ENCODE measurements around the gene WDR55.
"Not testable (repeated sequence)": the region's sequence is repeated elsewhere in the genome, so short reads cannot be mapped to it uniquely, and the experiment has no call there.

WDR55 gene

DNA sequence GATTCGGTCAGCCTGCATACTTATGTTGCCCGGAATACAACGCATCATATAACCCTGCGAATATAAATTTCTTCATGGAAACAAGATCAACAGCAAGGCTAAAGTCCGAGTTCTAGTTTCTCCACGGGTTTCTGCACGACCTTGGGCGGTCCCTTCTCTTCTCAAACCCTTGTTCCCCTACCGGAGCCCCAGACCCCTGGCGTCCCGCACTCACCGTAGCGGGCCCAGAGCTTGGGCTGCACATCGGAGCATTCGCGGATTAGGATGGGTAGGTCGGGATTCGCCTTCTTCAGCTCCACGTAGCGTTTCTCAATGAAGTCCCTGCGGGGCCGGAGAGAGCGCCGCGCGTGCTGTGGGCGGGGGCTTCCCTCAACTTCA is 17.7 kb upstream of the WDR55 start:
- DNase-seq, result no peak

DNA sequence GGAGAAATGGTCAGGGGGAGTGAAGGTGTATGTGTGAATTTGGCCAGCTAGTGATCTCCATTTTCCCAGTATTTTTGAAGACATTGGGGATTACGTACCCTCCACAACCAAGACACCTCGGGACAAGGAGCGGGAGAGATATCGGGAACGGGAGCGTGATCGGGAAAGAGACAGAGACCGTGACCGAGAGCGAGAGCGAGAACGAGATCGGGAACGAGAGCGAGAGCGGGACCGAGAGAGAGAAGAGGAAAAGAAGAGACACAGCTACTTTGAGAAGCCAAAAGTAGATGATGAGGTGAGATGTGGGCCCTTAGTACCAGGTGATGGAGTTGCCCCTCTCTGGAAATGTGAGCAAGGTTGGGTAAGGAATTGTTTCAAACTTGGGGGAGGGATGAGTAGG is 5.8 kb upstream of the WDR55 start:
- no peak for DNase-seq

DNA sequence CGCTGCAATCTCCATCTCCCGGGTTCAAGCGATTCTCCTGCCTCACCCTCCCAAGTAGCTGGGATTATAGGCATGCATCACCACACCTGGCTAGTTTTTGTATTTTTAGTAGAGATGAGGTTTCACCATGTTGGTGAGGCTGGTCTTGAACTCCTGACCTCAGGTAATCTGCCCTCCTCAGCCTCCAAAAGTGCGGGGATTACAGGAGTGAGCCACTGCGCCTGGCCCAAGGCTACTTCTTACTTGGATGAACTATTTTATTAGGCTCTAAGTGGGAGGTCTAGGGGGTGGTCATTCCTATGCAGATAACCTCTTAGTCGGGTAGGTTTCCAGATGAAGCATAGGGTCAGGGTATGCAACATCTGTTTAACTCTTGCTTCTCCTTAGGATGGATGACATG is 4.3 kb upstream of the WDR55 start:
- DNase-seq, result not testable (repeated sequence)

DNA sequence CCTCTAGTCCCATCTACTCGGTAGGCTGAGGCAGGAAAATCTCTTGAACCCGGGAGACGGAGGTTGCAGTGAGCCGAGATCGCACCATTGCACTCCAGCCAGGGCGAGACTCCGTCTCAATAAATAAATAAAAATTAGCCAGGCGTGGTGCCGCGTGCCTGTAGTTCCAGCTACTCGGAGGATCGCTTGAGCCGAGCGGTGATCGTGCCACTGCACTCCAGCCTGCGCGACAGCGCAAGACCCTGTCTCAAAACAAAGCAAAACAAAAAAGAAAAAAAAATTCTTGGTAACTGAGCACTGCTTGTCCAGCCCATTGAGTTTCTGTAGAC is 710 bp upstream of the WDR55 start:
- peak in 1 of 51 donors; percentile 42 for DNase-seq

DNA sequence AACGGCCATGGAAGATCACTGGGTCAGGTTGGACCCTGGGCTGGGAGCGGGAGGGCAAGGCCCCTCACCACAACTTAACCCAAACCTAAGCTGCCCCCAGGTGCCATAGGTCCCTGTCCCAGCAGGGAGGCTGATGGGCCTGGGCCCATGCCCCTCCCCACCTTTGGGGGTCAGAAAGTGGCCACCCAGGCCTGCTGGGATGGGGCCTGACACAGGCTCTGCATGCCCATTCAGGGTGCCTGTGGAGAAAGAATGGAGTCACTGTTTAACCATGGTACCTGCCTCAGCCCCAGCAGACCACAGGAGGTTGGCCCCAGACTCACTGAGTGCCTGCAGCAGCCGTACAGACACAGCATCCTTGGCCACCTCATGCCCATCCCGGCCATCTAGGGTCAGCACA is 6.3 kb downstream of the WDR55 start:
- not testable (repeated sequence) for DNase-seq

DNA sequence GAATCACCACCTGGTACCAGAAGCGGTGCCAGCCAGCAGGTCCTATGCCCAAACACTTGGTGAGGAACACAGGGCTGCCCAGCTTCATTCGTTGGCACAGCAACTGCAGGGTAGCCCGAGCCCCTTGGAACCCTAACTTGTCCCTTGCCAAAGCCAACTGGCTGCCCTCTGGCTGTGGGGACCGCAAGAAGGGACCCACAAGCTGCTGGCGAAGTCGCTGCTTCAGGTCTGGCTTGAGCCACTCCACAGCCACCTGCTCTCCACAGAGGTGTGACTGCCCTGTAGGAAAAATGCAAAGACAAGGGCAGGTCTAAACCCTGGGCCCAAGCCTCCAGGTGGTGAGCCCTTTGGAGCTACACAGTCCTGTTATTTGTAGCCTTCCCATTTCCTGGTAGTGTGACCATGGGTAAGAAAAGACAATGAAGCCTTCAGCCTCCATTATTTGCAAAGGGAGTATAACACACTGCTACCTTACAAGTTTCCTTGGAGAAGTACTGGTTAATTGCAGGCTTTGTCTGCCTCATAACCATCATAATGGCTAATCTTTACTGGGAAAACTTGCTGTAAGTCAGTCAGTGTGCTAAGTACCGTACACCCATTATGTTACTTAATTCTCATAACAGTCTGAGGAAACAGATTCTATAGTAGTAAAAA is 6.9 kb downstream of the WDR55 start:
- no peak for DNase-seq

DNA sequence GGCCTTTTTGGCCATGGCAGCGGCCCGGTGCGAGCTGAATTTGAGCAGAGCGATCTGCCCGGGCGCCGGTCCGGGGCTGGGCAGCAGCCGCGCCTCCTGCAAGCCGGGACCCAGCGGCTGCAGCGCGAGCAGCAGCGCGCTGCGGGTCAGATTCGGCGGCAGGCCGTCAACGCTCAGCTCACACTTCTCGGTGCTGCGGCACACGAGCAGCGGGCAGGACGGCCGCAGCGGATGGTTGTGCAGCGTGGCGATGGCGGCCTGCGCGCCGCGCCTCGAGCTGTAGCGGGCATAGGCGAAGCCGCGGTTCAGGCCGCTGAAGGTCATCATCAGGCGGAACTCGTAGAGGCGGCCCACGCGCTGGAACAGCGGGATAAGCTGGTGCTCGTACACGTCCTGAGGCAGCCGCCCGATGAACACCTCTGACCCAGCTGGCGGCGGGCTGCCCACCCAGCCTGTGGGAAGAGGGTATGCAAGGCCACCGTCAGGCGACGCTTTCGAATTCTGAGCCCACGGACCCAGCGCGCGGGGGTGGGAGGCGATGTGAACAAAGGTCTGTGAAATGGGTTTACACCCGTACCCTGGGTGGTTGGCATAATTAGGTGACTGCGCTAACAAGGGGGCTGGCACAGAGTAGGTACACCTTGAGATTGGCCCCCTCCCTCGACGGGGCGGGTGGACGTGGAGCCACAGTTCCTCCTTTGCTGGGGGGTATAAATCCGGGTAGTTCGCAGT is 7.9 kb downstream of the WDR55 start:
- DNase-seq, result peak in 7 of 51 donors; percentile 1 to 28 (median 8)

DNA sequence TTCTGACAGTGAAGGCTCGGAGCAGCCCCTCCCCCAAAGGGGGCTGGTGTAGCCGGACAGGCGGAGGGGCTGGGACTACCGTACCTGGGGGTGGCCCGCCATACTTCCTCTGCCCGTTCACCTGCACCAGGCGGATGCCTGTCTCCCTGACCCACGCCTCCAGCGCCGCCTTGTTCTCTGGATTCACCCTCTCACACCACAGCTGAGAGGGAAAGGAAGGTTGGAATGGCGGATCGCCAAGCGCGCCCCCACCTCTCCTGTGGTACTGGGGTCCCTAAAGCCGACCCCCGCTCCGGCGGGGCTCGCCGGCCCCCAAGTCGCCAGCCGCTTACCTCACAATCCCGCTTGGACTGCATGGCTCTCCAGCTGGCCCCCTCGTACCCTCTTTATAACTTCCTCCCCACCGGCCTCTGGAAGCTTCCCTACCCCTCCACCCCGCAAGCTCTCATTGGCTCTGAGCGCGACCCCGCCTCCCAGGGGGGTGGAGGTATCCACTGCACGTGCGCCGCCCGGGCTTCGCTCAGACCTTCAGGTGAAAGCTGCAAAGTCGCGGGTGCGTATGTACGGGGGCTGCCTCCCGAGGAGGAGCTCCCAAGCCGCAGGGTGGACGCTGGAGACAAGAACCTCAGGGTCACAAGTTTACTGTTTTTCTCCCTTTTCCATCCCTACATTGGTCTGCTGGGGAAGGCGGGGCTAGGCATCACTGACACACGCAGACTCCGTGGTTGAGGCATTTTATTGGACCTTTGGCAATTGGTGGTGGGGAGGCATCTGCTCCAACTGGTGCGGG is 8.7 kb downstream of the WDR55 start, which contains the start of gene DND1:
Gene DND1 (minus strand): TSS at position 390 of the 790 bp plus-strand sequence. CDS start 34 bp downstream, at position 356.
- DNase-seq, result no peak

DNA sequence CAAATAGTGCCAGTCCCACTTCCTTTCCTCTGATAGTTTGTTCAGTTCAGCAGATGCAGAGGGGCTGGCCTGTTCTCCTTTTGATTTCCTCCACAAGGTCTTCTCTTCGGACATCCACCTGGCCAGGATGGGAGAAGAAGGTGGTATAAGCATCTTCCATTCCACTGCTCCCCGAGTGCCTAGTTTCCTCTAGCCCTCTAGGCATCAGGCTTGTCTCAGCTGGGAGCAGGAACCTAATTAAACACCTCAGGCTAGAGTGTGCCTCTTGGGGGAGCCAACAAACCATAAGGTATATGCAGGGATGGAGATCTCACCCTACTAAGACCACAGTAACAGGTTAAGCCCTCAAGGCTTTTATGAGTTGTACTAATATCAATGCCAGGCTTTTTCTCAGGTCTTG is 9.5 kb downstream of the WDR55 start:
- no peak for DNase-seq

DNA sequence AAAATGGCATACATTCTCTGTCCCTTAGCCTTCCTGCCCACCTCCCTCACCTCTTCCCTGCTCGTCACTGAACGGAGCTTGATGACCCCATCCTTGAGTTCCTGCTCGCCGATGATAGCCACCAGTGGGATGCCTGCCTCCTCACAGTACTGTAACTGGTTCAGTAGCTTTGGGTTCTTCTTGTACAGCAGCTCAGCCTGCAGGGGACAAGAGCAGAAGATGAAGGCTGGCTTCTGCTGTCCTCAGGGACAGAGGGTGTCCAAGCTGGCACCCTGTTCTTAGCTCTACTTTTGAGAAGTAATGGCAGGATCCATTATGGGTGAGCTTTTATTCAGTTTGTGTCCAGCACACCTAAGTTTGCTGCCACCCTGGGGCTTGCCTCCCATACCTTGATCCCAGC is 9.9 kb downstream of the WDR55 start:
- DNase-seq, result no peak

DNA sequence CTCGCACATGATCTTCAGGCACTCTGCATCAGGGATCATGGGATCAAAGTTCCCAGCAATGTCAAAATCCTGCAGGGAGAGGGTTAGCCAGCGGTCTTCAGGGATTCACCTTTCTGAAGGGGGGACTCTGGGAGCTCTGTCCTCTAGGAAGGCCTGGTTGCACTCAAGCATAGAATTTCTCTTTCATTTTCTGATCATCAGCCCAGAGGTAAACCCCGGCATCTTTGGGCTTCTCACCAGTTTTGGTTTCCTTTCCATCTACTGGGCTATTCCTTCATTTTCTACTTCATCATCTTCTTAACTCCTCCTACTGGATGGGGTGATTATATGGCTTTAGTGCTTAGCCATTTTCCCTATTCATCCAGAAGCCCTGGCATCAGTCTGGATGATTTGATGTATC is 13.2 kb downstream of the WDR55 start:
- no peak for DNase-seq

DNA sequence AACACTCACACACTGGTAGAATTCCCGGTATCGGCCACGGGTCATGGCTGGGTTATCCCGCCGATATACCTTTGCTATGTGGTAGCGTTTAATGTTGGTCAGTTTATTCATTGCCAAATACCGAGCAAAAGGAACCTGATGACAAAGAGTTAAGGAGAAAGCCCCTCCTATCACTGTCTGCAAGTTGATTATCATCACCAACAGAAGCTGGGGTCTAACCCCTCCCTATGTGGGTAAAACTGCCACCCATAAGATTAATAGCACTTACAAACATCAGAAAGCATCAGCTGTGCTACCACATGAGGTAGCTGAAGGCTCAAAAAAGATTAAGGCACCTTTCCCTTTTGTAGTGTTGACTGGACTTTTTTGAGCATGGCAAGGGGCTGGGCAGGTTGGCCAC is 14.3 kb downstream of the WDR55 start:
- DNase-seq, result no peak

DNA sequence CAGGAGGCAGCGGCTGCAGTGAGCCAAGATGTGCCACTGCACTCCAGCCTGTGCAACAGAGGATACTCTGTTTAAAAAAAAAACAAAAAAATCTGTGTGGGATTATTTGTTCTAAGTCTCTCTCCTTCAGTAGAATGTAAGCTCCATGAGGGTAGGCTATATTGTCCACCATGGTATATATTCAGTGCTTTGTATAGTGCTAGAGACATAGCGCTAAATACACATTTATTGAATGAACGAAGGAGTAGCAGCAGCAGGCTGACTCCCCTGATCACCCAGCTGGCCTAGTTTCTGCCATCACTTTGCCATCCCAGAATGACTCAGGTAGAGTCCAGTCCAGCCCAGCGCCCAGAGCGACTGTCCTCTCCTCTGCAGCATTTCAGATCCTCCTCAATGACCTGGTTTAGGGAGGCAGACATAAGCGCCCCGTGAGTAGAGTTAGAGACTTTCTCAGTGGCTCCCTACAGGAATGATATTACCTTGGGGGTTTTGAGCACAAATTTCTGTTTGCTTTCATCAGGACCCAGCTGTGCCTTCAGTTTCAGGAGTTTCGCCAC is 25.8 kb downstream of the WDR55 start:
- no peak for DNase-seq

DNA sequence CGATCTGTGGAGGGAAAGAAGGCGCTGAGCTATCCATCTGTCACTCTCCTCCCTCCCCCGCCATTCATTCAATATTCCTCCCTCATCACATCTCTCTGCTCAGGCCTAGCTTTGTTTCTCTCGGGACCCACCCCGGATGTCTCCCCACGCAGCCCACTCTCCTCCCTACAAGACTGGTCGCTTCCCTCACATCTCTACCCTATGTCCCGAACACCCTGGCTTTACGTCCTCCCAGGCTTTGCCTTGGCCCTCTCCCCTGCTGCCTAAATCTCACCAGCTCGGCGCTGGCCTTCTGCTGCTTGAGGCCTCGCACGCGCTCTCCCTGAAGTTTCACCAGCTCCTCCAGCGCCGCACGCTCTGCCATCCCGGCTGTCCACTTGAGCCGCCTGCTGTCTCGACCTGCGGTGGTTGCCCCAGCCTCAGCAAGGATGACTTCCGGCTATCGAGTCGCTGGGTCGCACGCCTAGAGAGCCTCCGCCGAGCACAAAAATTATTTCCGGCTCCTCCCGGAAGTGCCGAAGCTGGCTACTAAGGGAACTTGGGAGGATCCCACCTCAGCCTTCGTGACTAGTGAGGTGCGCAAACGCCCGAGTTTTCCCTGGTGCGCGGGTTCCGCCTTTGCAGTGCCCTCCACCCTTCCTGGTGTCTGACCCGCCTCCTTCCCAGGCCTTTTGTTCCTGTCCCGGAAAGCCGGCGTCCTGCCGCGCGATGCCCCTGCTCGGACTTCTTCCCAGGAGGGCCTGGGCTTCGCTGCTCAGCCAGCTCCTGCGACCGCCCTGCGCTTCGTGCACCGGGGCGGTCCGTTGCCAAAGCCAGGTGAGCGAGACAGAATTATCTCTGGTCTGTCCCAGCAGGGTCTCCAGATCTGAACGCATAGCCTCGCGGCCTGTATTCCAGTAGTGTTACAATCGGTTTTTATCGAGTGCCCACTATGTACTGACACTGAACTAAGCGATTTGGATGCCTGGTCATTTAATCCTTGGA is 26.5 kb downstream of the WDR55 start, which contains the start of the genes HARS1 and HARS2:
Gene HARS1 (minus strand): TSS at position 430 of the 984 bp plus-strand sequence. CDS start 66 bp downstream, at position 364.
Gene HARS2 (plus strand): TSS at position 515 of the 984 bp plus-strand sequence. CDS start 194 bp downstream, at position 709.
- peak; percentile 12 to 94 (median 86) for DNase-seq

DNA sequence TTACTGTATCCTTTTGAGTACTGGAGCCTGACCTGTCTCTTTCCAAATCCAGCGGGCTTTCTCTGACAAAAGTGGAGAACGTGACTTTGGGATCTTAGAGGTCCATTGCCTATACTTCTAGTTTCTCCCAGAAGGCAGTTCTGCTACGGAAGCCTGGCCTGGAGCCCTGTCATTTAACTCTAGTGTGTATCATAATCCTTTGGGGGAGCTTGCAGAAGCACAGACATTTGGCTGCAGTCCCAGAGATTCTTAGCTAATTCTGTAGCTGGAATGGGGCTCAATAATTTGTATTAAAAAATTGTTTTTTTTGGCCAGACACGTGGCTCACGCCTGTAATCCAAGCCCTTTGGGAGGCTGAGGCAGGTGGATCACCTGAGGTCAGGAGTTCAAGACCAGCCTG is 29.6 kb downstream of the WDR55 start:
- no peak for DNase-seq

DNA sequence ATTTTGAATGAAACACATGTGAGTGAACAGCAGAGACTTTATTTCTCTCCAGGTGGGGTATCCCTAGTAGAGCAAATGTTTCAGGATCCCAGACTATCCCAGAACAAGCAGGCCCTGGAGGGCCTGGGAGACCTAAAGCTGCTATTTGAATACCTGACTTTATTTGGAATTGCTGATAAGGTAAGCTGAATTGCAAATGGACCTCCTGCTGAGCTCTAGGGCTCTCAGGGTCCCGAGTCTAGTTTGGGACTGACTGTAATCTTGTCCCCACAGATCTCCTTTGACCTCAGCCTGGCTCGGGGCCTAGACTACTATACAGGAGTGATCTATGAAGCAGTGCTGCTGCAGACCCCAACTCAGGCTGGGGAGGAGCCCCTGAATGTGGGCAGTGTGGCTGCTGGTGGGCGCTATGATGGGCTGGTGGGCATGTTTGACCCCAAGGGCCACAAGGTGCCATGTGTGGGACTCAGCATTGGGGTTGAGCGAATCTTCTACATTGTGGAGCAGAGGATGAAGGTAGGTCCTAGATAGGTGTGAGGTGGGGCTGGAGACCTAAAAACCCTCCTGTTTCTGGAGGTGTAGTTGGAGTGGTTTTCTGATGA is 32.3 kb downstream of the WDR55 start:
- DNase-seq, result no peak

DNA sequence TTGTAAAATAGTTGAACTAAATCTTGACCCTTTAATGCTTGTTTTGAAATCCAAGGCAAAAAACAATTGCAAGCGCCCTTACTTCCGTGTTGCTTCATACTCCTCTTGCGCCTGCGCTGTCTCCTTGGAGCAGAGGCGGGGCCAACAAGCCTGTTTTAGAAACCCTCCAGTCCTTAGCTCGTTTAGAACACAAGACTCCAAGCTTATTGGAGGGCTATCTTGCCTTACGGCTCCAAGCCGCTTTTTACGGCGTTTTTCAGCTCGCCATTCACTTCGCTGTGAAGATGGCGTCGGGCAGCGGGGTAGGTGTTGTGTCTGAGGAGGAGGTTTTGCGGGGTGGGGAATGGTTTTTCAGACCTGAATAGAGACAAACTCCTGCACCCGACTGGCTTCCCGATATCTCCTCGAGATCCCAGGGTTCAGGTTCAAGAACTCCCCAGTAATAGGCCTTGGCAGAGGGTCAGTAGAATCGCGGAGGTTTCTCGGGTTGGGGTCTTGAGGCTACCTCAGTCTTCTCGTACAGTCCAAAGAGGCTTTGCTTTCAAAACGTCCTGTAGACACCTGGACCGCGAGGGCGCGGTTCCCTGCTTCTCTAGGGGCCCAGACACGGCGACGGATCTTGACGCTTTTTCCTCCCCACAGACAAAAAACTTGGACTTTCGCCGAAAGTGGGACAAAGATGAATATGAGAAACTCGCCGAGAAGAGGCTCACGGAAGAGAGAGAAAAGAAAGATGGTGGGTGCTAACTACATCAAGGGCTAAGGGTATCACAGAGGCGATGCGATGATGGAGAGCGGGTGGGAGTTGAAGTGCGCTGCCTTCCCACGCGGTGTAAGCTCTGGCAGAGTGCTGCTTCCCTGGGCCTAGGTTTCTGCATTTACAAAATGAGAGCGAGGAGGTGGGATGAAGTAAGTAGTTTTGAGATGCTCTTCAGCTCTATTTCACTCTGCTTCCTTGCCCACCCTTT is 35.8 kb downstream of the WDR55 start, which contains the start of gene ZMAT2:
Gene ZMAT2 (plus strand): TSS at position 271 of the 968 bp plus-strand sequence. CDS start 14 bp downstream, at position 285.
- DNase-seq, result peak; percentile 37 to 98 (median 91)

DNA sequence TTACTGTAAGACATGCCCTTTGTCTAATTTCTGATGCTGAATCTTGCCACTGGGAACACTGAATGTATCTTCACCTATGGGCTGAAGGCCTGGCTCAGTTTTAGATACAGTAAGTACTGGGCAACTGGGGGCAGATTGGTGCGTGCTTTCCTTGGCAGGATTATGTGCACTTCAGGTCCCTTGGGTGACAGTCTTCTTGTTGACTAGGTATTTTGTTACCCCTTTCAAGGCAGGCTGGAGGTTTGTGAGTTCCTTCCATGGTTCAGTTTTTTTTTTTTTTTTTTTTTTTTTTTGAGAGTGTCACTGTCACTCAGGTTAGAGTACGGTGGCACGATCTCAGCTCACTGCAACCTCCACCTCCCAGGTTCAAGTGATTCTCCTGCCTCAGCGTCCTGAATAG is 43.1 kb downstream of the WDR55 start:
- DNase-seq, result no peak

DNA sequence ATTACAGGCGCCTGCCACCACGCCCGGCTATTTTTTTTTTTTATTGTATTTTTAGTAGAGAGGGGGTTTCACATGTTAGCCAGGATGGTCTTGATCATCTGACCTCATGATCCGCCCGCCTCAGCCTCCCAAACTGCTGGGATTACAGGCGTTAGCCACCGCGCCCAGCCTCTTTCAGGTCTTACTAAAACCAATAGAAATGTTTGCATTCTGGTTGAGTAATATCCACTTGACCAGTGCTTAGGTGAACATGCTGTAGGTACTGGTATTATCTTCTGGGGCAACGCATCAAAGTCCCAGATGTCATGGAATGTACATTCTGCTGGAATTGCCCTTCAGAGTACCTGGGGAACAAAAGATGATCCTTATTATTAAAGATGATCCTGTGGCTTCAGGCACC is 44.1 kb downstream of the WDR55 start:
- DNase-seq, result not testable (repeated sequence)

Data from hypothalamus (tissue), 51 donors.